GM21381 (cell line): ENCODE measurements around the gene ACAD11.
"Not testable (repeated sequence)": the region's sequence is repeated elsewhere in the genome, so short reads cannot be mapped to it uniquely, and the experiment has no call there.

ENCODE experiments used
- ATAC-seq: cut with Tn5 transposase; IDR thresholded peaks from one replicate; pipeline ENCODE4 v1.9.1; 2021; ENCODE audit warnings: mild to moderate bottlenecking, moderate library complexity; ENCODE audit not compliant: unreplicated experiment

Gene ACAD11

DNA sequence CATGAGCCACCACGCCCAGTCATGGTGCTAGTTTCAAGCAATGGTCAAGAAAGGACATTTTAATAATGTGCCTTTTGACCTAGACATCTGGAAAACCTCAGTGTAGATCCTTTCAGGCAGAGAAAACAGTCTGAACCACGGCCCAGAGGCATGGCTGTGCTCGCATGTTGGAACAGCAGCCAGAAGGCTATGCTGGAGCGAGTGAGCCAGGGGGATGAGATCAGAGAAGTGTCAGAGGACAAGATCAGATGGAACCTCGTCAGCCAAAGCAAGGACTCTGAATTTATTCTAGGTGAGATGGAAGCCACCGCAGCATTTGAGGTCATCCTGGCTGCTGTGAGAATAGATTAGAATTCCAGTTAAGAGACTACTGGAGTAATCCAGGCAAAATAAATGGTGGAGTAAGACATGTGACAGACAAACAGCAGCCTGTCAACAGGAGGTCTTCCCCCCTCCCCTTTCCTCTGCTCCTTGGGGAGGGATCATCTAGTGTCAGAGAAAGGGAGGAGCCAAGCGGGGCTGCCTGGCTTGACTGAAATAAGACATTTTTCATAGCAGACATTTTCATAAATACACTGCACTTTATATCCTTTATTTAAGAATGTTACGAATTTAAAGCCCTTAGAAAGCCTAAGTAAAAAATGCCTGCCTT, 103.0 kb downstream of the ACAD11 start:
- ATAC-seq: no peak

DNA sequence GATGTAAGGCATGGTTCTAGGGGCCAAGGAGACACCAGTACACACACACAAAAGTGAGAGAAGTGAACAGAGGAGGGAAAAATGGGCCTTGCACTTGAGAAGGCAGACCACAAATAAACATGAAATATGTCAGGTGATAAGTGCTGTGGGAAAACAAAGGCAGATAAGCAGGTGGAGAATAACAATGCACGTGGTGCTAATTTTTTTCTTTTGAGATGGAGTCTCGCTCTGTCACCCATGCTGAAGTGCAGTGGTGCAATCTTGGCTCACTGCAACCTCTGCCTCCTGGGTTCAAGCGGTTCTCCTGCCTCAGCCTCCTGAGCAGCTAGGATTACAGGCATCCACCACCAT, 103.6 kb downstream of the ACAD11 start:
- not testable (repeated sequence) for ATAC-seq

DNA sequence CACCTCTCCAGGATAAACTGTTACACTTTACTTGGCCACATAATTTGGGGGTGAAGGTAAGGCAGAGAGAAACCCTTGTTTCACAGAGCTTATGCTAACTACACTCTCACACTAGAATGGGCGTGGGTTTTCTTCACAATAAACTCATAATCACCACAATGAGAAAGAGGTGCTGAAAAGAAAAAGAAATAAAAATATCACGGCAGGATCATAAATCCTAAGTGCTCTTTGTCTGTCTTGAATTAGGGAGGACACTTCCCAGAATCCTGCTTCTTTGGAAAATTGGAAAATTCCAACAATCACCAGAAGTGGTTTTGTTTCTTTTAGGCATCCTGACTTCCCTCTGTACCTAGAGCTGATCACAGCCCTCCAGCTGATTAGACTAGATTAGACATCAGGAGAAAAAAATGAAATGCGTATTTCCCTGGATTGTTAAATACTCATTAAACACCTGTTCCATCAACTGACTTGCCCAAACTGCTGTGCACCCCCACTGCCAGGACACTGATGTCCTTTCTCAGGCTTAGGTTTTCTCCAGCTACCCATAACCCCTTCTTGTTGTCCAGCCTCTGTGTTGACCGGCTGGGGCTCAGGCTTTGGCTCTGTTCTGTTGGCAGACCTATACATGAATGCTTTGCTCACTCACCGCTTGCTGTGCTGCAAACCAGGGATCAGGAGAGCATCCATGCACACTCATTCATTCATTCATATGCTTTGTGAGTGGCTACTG, 104.1 kb downstream of the ACAD11 start:
- no peak for ATAC-seq

DNA sequence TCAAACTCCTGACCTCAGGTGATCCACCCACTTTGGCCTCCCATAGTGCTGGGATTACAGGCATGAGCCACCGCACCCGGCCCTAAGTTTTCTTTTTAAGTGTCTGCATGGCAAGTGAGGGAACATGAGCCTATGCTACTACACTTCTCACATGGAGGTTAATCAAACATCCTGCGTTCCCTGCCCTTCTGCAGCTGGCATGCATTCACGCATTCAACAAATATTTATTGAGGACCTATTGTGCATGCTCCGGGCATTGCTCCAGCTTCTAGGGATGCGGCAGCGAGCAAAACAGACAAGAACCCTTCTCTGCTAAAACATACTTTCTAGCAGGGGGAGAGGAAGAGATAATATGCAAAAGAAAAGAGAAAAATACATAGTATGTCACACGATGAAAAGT, 105.2 kb downstream of the ACAD11 start:
- no peak for ATAC-seq

DNA sequence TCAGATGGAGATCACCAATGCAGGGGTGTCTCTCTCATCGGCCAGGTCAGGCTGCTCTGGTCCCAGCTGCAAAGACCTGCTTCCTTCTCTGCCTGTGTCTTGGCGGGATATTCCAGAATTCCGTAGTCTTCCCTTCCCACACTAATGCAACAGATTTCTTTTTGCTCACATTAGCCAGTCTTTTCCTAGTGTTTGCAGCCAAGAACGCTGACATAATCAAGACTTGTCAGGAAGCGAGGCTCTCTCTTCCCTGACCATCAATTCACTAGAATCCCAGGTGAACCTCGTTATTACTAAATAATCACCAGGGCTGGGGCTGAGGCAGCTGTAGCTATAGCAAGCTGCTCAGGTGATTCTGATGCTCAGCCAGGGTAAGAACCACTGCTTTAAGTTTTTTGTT, 105.8 kb downstream of the ACAD11 start:
- no peak for ATAC-seq

DNA sequence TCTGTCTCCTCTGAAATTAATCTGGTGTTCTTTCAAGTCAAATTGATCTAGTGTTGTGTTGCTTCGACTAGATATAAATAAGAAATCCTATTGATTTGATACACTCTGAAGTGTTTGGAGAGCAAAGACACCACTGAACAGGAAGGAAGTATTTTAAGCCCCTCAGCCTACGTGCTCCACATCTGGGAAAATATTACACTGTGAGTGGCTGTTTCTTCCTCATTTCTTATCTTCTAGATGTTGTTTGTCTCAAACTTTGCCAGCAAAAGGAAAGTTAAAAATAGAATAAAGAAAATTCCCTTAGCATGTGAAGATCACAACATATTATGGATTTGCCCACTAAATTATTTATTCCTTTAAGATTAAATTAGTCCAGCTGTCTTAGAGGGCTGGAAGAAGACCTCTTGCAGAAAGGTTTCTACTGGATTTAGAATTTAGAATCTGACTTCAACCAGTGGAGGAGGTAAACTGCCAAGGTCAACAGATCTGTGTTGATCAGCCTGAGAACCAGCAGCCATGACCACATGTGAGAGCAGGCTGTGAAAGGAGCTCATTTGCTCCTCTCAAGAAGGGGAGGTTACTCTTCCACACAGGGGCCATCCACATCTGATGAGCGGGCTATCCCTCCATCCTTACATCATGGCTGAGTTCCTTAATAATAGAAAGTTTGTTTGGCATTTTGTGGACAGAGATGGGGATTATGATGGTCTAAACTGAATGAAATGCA, 108.9 kb downstream of the ACAD11 start:
- ATAC-seq: no peak

DNA sequence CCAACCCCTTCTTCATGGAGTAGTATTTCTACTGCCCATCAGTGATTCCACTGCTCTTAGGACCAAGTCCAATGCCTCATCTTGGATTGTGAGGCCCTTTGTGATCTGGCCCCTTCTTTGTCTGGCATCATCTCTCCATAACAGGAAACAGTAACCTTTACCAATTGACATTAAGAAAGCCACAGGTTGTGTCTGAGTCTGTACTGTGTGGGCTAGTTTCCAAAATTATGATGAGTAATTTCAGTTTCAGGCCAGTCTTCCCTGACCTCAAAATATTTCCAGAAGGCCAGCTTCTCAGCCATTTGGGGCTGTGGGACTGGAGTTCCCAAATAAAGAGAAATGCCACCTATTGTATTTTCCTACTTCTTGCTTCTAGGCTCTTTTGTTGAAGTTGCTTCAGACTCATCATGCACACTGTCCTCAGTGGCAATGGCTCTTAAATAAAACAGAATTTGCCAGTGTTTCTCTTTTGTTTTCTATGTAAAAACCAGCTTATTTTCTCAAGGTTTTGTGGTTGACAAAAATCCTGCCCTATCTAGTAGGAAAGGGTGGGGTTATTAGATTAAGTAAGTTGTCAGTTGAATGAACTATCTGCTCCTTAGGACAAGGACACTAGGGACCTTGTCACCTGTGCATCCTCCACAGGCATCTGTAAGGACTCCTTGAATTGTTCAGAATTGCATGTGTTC, 109.6 kb downstream of the ACAD11 start:
- peak; percentile 61 for ATAC-seq

DNA sequence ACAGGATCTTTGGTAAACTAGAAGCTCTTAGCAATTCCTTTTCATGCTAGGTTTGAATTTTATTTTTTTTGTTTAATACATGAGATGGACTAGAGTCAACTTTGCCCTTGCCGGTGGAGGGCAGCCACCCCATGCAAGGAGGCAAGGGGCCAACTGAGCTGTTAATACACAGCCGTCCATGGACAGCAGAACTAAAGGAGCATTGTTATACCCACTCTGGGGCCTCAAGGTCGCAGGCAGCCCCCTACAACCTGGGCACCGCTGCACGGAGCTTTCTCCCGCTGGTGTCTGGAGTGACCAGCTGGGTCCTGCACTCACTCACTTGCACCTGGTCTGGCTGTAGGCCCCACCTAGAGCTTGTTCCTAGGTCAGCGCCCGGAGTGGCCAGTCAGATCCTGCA, 110.4 kb downstream of the ACAD11 start:
- no peak for ATAC-seq

DNA sequence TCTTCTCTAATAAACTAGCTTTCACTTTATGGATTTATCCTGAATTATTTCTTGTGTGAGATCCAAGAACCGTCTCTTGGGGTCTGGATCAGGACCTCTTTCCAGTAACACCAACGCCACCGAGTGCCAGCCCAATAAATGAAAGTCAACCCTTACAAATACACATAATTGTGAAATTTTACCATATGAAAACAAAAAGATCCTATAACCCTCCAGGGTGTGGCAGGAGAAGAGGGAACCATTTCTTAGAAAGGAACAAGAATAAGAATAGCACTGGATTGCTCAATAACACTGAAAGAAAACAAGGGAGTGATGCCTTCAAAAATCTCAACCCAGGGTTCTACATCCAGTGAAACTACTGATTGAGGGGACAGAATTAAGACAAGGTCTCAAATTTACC, 114.1 kb downstream of the ACAD11 start:
- ATAC-seq: no peak

DNA sequence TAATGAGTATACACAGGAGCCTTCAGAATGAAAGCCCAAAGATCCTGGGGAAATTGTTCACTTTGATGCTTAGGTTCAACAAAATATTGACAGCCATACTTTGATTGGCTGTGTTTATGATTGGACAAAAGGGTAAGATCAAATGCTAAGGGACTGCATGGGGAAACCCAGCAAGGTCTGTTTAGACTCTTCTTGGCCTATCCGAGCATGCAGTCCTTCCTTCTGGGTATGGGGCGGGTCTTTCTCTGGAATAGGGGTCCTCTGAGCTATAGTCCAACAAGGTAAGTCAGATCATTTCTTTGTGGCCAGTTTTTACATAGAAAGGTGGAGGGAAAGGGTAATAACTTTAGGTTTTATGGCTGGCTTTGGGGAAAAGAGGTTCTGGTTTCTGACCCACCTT, 115.5 kb downstream of the ACAD11 start:
- ATAC-seq: no peak

DNA sequence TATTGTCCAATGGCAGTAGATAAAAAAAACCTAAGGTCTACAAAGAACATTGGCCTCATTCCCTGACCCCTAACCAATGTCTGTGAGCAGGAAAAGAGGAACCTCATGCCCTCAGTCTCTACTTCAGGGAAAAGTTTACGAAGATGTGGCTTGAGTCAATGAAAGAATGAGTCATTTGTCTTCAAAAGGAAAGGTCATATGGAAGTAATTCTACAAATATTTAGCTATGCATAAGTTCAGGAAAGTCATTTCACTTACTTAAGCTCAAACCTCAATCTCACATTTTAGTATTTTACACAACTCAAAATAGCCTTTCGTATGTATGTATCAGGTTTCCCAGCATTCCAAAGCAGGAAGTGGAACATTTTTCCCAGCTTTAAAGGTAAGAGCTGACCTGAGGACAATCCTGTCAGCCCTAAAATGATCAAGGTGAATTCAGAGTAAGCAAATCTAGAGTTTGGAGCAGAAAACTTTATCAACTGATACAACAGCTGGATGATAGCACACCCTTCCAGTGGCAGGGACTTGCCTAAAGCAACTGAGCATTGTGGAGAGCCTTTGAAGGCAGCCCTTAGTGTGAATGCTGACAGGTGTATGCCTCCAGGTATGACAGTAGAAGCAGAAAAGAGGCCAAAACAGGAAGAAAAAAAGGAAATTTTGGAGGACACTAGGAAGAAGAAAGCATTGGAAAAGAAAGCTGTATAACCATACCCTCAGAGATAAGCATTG, 116.4 kb downstream of the ACAD11 start:
- ATAC-seq: no peak

DNA sequence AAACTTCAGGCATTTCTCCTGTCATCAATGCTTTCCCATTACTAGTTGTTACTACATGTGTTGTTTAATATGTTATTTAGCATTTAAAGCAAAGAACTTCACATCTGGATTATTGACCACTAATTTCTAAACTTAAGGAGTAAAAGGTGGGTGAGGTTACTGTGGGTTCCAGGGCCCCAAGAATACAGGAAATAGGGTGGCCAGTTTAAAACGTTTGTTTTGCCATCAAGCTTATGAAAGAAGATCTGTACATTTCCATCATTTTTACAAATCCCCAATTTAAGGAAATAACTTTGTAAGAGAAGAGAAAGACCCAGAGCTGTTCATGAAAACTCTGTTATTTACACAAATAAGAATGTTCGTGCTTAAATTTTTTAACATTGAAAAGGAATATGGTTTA, 117.0 kb downstream of the ACAD11 start:
- no peak for ATAC-seq

DNA sequence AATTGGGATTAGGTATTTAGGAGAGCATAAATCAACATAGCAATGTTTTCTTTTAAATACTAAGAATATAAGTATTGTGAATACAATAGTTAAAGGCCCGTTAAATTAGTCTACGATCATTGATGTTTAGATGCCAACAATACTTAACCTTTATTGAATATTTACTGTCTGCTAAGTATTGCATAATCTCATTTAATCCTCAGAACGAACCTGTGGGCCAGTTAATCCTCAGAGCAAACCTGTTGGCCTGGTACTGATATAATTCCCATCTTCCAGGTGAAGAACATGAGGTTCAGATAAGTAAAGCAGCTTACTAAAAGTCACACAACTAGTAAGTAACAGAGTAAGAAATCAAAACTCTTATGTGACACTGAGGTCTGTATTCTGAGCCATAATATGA, 119.9 kb downstream of the ACAD11 start:
- no peak for ATAC-seq

DNA sequence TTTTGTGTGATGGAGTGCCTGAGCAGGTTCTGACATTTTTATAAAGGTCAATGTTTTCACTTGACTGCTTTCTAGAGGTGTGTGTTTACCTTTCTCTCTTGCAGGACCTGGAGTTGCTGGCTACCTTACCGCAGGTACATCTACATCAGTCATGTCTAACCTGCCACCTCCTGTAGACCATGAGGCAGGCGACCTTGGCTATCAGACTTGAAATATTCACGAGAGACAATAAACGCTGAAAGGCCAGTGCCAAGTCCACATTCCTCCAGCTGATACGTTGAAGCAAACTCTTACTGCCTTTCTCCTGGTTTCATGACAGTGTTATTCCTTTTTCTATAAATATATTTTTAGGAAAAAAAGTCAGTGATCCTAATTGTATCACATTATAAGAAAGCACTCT, 121.5 kb downstream of the ACAD11 start:
- ATAC-seq: no peak

DNA sequence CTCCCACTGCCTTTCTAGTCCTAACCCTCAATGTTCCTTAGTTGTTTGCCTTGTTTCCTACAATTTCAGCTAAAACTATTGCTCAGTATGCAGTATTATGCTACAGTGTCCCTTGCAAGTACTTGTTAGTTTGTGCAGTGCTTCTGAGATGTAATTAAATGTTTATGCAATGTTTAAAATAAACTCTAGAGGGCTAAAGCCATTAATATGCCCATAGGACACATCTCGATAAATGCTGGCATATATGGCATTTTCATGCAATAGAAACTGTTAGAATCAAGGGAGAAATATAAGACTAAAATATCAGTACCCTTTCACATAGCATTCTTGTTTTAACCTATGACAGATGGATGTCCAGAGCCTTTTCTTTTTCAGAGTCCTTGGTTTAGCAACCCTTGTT, 122.3 kb downstream of the ACAD11 start:
- ATAC-seq: no peak

DNA sequence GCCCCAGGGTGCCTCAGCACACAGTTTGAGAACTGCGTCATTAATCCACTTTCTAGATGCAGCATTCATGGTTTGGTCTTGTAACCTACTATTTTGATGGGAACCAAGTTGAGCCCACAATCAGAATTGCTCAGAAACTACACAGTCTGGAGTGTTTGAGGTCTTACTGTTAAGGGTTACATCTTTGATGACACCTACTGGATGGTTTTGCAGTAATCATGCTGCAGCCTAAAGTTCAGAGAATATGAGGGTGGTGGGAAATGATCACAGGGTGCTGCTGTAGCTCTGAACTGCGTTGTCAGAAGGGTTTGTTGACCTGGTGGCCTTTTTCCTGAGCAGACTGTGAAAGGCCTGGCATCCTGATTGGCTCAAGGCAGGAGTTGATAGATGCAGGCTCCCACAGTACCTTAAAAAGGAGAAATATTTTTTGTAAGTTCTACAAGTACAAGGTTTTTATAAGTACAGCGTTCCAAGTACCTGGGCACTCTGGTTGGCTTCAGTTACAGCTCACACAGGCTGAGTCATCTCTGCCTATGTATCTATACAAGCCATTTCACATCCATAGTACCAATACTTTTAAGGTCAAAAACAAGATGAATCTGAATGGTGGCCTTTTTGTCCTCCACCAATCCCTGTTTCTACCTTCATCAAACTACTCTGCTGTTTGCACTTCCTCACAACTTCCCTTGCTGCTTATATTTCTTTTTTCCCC, 123.0 kb downstream of the ACAD11 start:
- no peak for ATAC-seq

DNA sequence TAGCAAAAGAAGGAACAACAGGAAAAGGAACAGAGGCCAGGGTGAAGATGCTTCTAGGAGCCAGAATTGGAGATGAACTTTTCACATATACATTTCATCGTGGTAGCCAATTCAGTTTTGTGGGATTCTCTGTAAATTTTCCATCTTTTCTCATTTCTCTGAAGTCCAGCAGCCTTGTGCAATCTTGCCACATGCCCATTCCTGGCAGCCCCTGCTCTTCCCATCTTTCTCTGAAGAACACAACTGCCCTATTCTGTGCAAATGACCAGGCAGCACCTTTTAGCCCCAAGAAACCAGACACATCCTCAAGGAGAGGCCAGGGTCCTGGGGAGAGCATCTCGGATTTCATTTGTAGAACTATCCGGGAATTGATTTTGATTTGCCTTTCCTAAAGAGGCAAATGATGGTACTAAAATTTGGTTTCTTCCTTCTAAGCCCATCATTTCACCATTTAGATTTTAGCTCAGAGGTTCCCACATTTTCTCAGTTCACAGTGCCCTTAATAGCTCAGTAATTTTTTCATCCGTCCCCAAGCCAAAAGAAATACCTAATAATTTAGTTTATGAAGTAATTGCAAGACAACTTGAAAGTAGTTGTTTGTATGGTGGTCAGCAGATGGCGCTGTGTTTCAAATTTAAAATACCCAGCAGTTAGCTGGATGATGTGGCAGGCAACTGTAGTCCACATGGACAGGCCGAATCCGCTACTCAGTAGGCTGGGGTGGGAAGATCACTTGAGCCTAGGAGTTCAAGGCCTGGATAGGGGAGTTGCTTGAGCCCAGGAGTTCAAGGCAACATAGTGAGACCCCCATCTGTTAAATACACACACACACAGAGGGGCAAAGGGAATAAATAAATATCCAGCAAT, 123.8 kb downstream of the ACAD11 start:
- ATAC-seq: no peak

DNA sequence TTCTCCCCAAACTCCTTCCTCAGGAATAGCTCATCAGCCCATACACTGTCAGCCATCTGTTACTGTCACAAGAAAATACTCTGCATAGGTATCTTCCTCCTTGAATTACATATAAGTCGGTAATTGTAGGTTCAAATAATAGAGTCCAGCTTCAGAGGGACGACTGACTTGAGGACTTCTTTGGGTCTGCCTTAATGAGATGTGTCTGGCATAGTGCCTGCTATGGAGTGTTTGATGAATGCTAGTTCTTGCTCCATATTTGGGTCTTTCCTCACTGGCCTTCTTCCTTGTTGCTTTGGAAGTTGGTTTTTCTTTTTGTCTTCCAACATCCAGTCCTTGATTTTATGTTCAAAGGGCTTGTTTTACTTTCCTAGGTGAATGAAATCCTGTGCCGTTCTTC, 129.0 kb downstream of the ACAD11 start:
- no peak for ATAC-seq

DNA sequence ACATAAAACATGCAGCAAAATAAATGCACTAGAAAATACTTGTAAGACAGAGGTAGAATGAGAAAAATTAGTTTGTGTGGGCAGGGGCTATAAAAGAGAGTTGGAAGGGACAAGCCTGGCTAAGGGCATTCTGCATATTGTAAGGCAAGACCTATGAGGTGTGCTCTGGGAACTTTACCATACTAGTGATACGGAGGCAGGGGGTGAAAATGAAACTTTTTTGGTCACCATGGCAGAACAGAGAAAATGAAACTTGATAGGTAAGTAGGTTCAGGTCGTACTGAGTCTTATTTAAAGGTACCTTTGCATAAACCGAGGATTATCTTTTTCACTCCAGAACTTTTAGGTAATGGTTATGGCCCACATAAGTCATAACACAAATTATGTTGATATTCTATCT, 137.3 kb downstream of the ACAD11 start:
- ATAC-seq: peak; percentile 98
